WTC11 (cell line): ENCODE data around the gene CEMIP. TPM values are rescaled to one million over a fixed set of nuclear protein-coding genes. Genes with fewer than 3 reads are reported as not detected.

Source experiments
- ATAC-seq: fragments of 200-7000 bp; cut with Tn5 transposase; 2 replicates; pipeline ENCODE4 v1.10.0; 2021; ENCODE audit warnings: mild to moderate bottlenecking, moderate library complexity
- CTCF ChIA-PET: fragments of 300-600 bp; sonication (Branson Sonifier 250); formaldehyde crosslinking; loops from one replicate; lab custom pipeline; 2021; ENCODE audit warnings: antibody characterized with exemption; lab: Charles Lee
- POLR2A ChIA-PET: fragments of 350-600 bp; sonication (Branson Sonifier 250); formaldehyde crosslinking; loops from one replicate; lab custom pipeline; 2021; ENCODE audit warnings: antibody characterized with exemption; lab: Charles Lee
- DNase-seq: peaks from one replicate; pipeline ENCODE4 v3.0.0; 2021; ENCODE audit warnings: low spot score
- H3K27ac Mint-ChIP-seq: 2 replicates; pipeline ENCODE4 v1.8.0; 2021; ENCODE audit warnings: mixed read lengths
- H3K27me3 Mint-ChIP-seq: 2 replicates; pipeline ENCODE4 v1.8.0; 2021; ENCODE audit warnings: low read depth, mild to moderate bottlenecking, moderate library complexity, mixed read lengths
- H3K36me3 Mint-ChIP-seq: 2 replicates; pipeline ENCODE4 v1.8.0; 2021; ENCODE audit warnings: mixed read lengths
- H3K4me1 Mint-ChIP-seq: 2 replicates; pipeline ENCODE4 v1.8.0; 2022; ENCODE audit warnings: mixed read lengths
- H3K4me3 Mint-ChIP-seq: 2 replicates; pipeline ENCODE4 v1.8.0; 2021; ENCODE audit warnings: mild to moderate bottlenecking, moderate library complexity, mixed read lengths
- H3K9me3 Mint-ChIP-seq: 2 replicates; pipeline ENCODE4 v1.8.0; 2021; ENCODE audit warnings: mixed read lengths
- AR ChIP-seq: fragments of 250-450 bp; sonication (Bioruptor Pico); IDR thresholded peaks from 2 replicates; pipeline ENCODE4 v1.9.0; 2021; ENCODE audit warnings: mild to moderate bottlenecking
- CBFB ChIP-seq: sonication (generic); formaldehyde crosslinking; IDR thresholded peaks from 2 replicates; pipeline ENCODE4 v1.8.1; 2022; ENCODE audit warnings: mild to moderate bottlenecking, low read depth, missing genetic modification reagents
- CDX4 ChIP-seq: fragments of 250-450 bp; sonication (Bioruptor Pico); IDR thresholded peaks from 2 replicates; pipeline ENCODE4 v1.9.0; 2021; ENCODE audit warnings: moderate library complexity, mild to moderate bottlenecking, inconsistent platforms, borderline replicate concordance
- ESRRA ChIP-seq: sonication (generic); formaldehyde crosslinking; IDR thresholded peaks from 2 replicates; pipeline ENCODE4 v1.8.1; 2022; ENCODE audit warnings: mild to moderate bottlenecking, missing genetic modification reagents, borderline replicate concordance
- ETV6 ChIP-seq: sonication (generic); formaldehyde crosslinking; IDR thresholded peaks from 2 replicates; pipeline ENCODE4 v1.8.1; 2022; ENCODE audit warnings: mild to moderate bottlenecking, missing genetic modification reagents
- FOXJ3 ChIP-seq: sonication (generic); formaldehyde crosslinking; IDR thresholded peaks from 2 replicates; pipeline ENCODE4 v1.9.0; 2021; ENCODE audit warnings: missing genetic modification reagents, mild to moderate bottlenecking, borderline replicate concordance
- GRHL2 ChIP-seq: fragments of 250-450 bp; sonication (Bioruptor Pico); IDR thresholded peaks from 2 replicates; pipeline ENCODE4 v1.8.0; 2022; ENCODE audit warnings: mild to moderate bottlenecking, moderate library complexity; ENCODE audit not compliant: insufficient replicate concordance, severe bottlenecking
- GTF2I ChIP-seq: fragments of 250-450 bp; sonication (Bioruptor Pico); conservative IDR thresholded peaks from 2 replicates; pipeline ENCODE4 v1.4.0; 2021; ENCODE audit warnings: mild to moderate bottlenecking
- HMGXB4 ChIP-seq: sonication (generic); formaldehyde crosslinking; IDR thresholded peaks from 2 replicates; pipeline ENCODE4 v1.8.1; 2023; ENCODE audit warnings: mild to moderate bottlenecking, moderate library complexity, missing genetic modification reagents
- KAT7 ChIP-seq: sonication (generic); formaldehyde crosslinking; IDR thresholded peaks from 2 replicates; pipeline ENCODE4 v1.8.1; 2023; ENCODE audit warnings: missing genetic modification reagents, mild to moderate bottlenecking, borderline replicate concordance
- RORB ChIP-seq: fragments of 250-450 bp; sonication (Bioruptor Pico); IDR thresholded peaks from 2 replicates; pipeline ENCODE4 v1.9.0; 2021; ENCODE audit warnings: mild to moderate bottlenecking
- STAT6 ChIP-seq: sonication (generic); formaldehyde crosslinking; conservative IDR thresholded peaks from 2 replicates; pipeline ENCODE4 v1.8.1; 2023; ENCODE audit warnings: mild to moderate bottlenecking, low read depth, missing genetic modification reagents, moderate library complexity
- TEAD1 ChIP-seq: sonication (generic); formaldehyde crosslinking; IDR thresholded peaks from 2 replicates; pipeline ENCODE4 v1.8.0; 2022; ENCODE audit warnings: mild to moderate bottlenecking, missing genetic modification reagents
- TEAD4 ChIP-seq: sonication (generic); formaldehyde crosslinking; IDR thresholded peaks from 2 replicates; pipeline ENCODE4 v1.8.0; 2022; ENCODE audit warnings: mild to moderate bottlenecking, missing genetic modification reagents
- USF1 ChIP-seq: sonication (generic); formaldehyde crosslinking; IDR thresholded peaks from 2 replicates; pipeline ENCODE4 v1.8.0; 2022; ENCODE audit warnings: mild to moderate bottlenecking, missing genetic modification reagents
- ZMAT4 ChIP-seq: fragments of 250-450 bp; sonication (Bioruptor Pico); IDR thresholded peaks from 2 replicates; pipeline ENCODE4 v1.9.0; 2021; ENCODE audit warnings: mild to moderate bottlenecking
- ZNF263 ChIP-seq: sonication (generic); formaldehyde crosslinking; IDR thresholded peaks from 2 replicates; pipeline ENCODE4 v1.8.1; 2022; ENCODE audit warnings: low read depth, mild to moderate bottlenecking, moderate library complexity, missing genetic modification reagents
- ZNF317 ChIP-seq: sonication (generic); formaldehyde crosslinking; IDR thresholded peaks from 2 replicates; pipeline ENCODE4 v1.8.1; 2023; ENCODE audit warnings: low read depth, mild to moderate bottlenecking, moderate library complexity, missing genetic modification reagents, borderline replicate concordance
- ZNF423 ChIP-seq: fragments of 250-450 bp; sonication (Bioruptor Pico); IDR thresholded peaks from 2 replicates; pipeline ENCODE4 v2.1.2; 2022; ENCODE audit warnings: mild to moderate bottlenecking, moderate library complexity
- total RNA-seq: library from RNA; stranded (reverse); gene quantifications from 3 replicates; pipeline ENCODE4 v1.2.3, GENCODE V29; 2021

CEMIP gene
- total RNA-seq, 1 experiment from 2014 or later = 0.87 TPM

- TF ChIP-seq ZNF423 (CRISPR knock-in tag) = no peak
- no peak for TF ChIP-seq TEAD1 (CRISPR knock-in tag)
- TF ChIP-seq TEAD4 (CRISPR knock-in tag) = no peak
- no peak for TF ChIP-seq ZNF317
- no peak for TF ChIP-seq KAT7 (CRISPR knock-in tag)
- no peak for TF ChIP-seq CDX4 (CRISPR knock-in tag)
- TF ChIP-seq ESRRA = no peak
Observed at GRCh38 chr15:80918196-80918783, 139.1 kb downstream of the CEMIP start (continued).

- Mint-ChIP-seq H3K27ac (no peak overlapping the region), H3K9me3 (no peaks in the 10 kb centered on the region), H3K4me1 (peaks cover 14% of the 10 kb centered on the region), H3K4me3 (no peak overlapping the region), H3K27me3 (no peaks in the 10 kb centered on the region), H3K36me3 (no peaks in the 10 kb centered on the region)
- CTCF ChIA-PET = interaction anchor here (1.6 kb wide), 1 partner anchor 144 kb away, joined by 5 read pairs; no protein-coding TSS in a partner anchor
- POLR2A ChIA-PET = no interaction called here
- DNase-seq = no peak
- TF ChIP-seq ESRRA (no peak), CBFB (CRISPR knock-in tag) (no peak), ETV6 (CRISPR knock-in tag) (no peak), ZMAT4 (CRISPR knock-in tag) (no peak), HMGXB4 (no peak), ZNF263 (CRISPR knock-in tag) (no peak), KAT7 (CRISPR knock-in tag) (no peak), GTF2I (CRISPR knock-in tag) (no peak), STAT6 (CRISPR knock-in tag) (no peak)
- no peak for ATAC-seq
Observed at GRCh38 chr15:80920271-80920699, 141.1 kb downstream of the CEMIP start.

- no peak overlapping the region for H3K27ac Mint-ChIP-seq
- no peaks in the 10 kb centered on the region for H3K4me1 Mint-ChIP-seq
- DNase-seq (no peak), ATAC-seq (no peak)
- TF ChIP-seq STAT6 (CRISPR knock-in tag) (no peak), RORB (CRISPR knock-in tag) (no peak), GRHL2 (CRISPR knock-in tag) (no peak), FOXJ3 (CRISPR knock-in tag) (no peak), AR (CRISPR knock-in tag) (no peak), USF1 (CRISPR knock-in tag) (no peak)
- H3K9me3 Mint-ChIP-seq = no peaks in the 10 kb centered on the region
- ChIA-PET POLR2A (no interaction called here), CTCF (interaction anchor here (1.0 to 1.6 kb wide), 4 partner anchors 14 to 146 kb away, joined by 3 to 5 read pairs (median 4); no protein-coding TSS in a partner anchor)
- no peaks in the 10 kb centered on the region for H3K27me3 Mint-ChIP-seq
- no peaks in the 10 kb centered on the region for H3K36me3 Mint-ChIP-seq
- no peak overlapping the region for H3K4me3 Mint-ChIP-seq
Observed at GRCh38 chr15:80921736-80922410, 142.7 kb downstream of the CEMIP start.
